Karpas-422 (cell line): ENCODE results near the gene EXT2. TPM values are rescaled to one million over a fixed set of nuclear protein-coding genes. Genes with fewer than 3 reads are reported as not detected.

Experiments
- DNase-seq: peaks from one replicate; pipeline ENCODE4 v3.0.0-alpha.2; 2015
- H2AFZ ChIP-seq: fragments of 200-600 bp; sonication (generic); 2 replicates; pipeline ENCODE4 v1.6.1; 2014; ENCODE audit warnings: antibody characterized with exemption, low read length, mixed read lengths
- H3K27ac ChIP-seq: fragments of 200-600 bp; sonication (generic); 2 replicates; pipeline ENCODE4 v1.5.1; 2014; ENCODE audit warnings: mild to moderate bottlenecking, low read length, moderate library complexity
- H3K27me3 ChIP-seq: fragments of 200-600 bp; sonication (generic); 2 replicates; pipeline ENCODE4 v1.6.1; 2014; ENCODE audit warnings: low read length, mixed read lengths
- H3K36me3 ChIP-seq: fragments of 200-600 bp; sonication (generic); 2 replicates; pipeline ENCODE4 v1.6.1; 2014; ENCODE audit warnings: low read length, mixed read lengths; ENCODE audit not compliant: insufficient read depth
- H3K4me1 ChIP-seq: fragments of 200-600 bp; sonication (generic); 2 replicates; pipeline ENCODE4 v1.6.1; 2014; ENCODE audit warnings: mild to moderate bottlenecking, low read length, mixed read lengths
- H3K4me2 ChIP-seq: fragments of 200-600 bp; sonication (generic); 2 replicates; pipeline ENCODE4 v1.6.1; 2014; ENCODE audit warnings: low read length, low read depth, mild to moderate bottlenecking; ENCODE audit not compliant: poor library complexity, severe bottlenecking
- H3K4me3 ChIP-seq: fragments of 200-600 bp; sonication (generic); 2 replicates; pipeline ENCODE4 v1.5.1; 2014; ENCODE audit warnings: mild to moderate bottlenecking, antibody characterized with exemption, low read length, mixed read lengths
- H3K79me2 ChIP-seq: fragments of 200-600 bp; sonication (generic); 2 replicates; pipeline ENCODE4 v1.6.1; 2014; ENCODE audit warnings: mild to moderate bottlenecking, low read length, mixed read lengths
- H3K9ac ChIP-seq: fragments of 200-600 bp; sonication (generic); 2 replicates; pipeline ENCODE4 v1.6.0; 2014; ENCODE audit warnings: low read length
- H3K9me2 ChIP-seq: fragments of 200-600 bp; sonication (generic), shearing (Covaris generic); replicated peaks from 2 replicates; pipeline ENCODE4 v1.6.0; 2014; ENCODE audit warnings: mild to moderate bottlenecking, low read length, moderate library complexity; ENCODE audit not compliant: insufficient read depth
- H3K9me3 ChIP-seq: fragments of 300-700, 200-600 bp; sonication (generic); 2 replicates; pipeline ENCODE4 v1.6.1; 2014; ENCODE audit warnings: low read length, mixed read lengths
- H4K20me1 ChIP-seq: fragments of 200-600 bp; sonication (generic); 2 replicates; pipeline ENCODE4 v1.6.1; 2014; ENCODE audit warnings: mild to moderate bottlenecking, antibody characterized with exemption, low read length, low read depth; ENCODE audit not compliant: insufficient read depth
- total RNA-seq: library from RNA; depleted of rRNA; stranded (reverse); fragments of >200 nt; shearing (Covaris generic); gene quantifications from 2 replicates; pipeline ENCODE4 v1.2.3, GENCODE V29; 2014; ENCODE audit warnings: low replicate concordance

Gene EXT2
- total RNA-seq, 1 experiment from 2014 or later, result 64.0 TPM

- H3K9ac ChIP-seq, result no peak overlapping the region
- H3K4me3 ChIP-seq, result no peak overlapping the region
- no peaks in the 10 kb centered on the region for H3K27me3 ChIP-seq
- DNase-seq, result no peak
- H3K27ac ChIP-seq, result no peak overlapping the region
- H3K4me2 ChIP-seq, result no peak overlapping the region
- no peaks in the 10 kb centered on the region for H3K9me2 ChIP-seq
- H3K4me1 ChIP-seq, result no peaks in the 10 kb centered on the region
- H3K79me2 ChIP-seq, result no peaks in the 10 kb centered on the region
- H3K9me3 ChIP-seq, result no peaks in the 10 kb centered on the region
- no peak overlapping the region for H2AFZ ChIP-seq
- no peaks in the 10 kb centered on the region for H4K20me1 ChIP-seq
- no peaks in the 10 kb centered on the region for H3K36me3 ChIP-seq
Measured at GRCh38 chr11:44236296-44236695, 140.8 kb downstream of the EXT2 start.

GRCh38 chr11:44237156-44237555, 141.7 kb downstream of the EXT2 start:
- Histone ChIP-seq H4K20me1 (no peaks in the 10 kb centered on the region), H3K27ac (no peak overlapping the region), H2AFZ (no peak overlapping the region), H3K9me2 (no peaks in the 10 kb centered on the region), H3K4me1 (no peaks in the 10 kb centered on the region), H3K27me3 (no peaks in the 10 kb centered on the region), H3K9ac (no peak overlapping the region), H3K79me2 (no peaks in the 10 kb centered on the region), H3K4me2 (no peak overlapping the region), H3K36me3 (no peaks in the 10 kb centered on the region), H3K9me3 (no peaks in the 10 kb centered on the region), H3K4me3 (no peak overlapping the region)
- DNase-seq, result no peak

- Histone ChIP-seq H3K9ac (no peak overlapping the region), H3K36me3 (no peaks in the 10 kb centered on the region), H3K4me1 (no peaks in the 10 kb centered on the region), H3K9me2 (no peaks in the 10 kb centered on the region), H3K4me3 (no peak overlapping the region), H3K27ac (no peak overlapping the region), H4K20me1 (no peaks in the 10 kb centered on the region), H3K27me3 (no peaks in the 10 kb centered on the region), H3K9me3 (no peaks in the 10 kb centered on the region), H3K4me2 (no peak overlapping the region), H2AFZ (no peak overlapping the region), H3K79me2 (no peaks in the 10 kb centered on the region)
- DNase-seq, result no peak
Measured at GRCh38 chr11:44241851-44242250, 146.4 kb downstream of the EXT2 start.

- Histone ChIP-seq H2AFZ (no peak overlapping the region), H3K79me2 (no peaks in the 10 kb centered on the region), H3K4me3 (no peak overlapping the region), H3K4me1 (no peaks in the 10 kb centered on the region), H3K9me3 (no peaks in the 10 kb centered on the region), H3K36me3 (no peaks in the 10 kb centered on the region), H3K27me3 (no peaks in the 10 kb centered on the region), H3K9ac (no peak overlapping the region), H3K9me2 (no peaks in the 10 kb centered on the region), H3K4me2 (no peak overlapping the region), H4K20me1 (no peaks in the 10 kb centered on the region), H3K27ac (no peak overlapping the region)
- DNase-seq, result no peak
Measured at GRCh38 chr11:44243086-44243485, 147.6 kb downstream of the EXT2 start.

GRCh38 chr11:44243595-44244343, 148.3 kb downstream of the EXT2 start:
- Histone ChIP-seq H2AFZ (no peak overlapping the region), H3K9me3 (no peaks in the 10 kb centered on the region), H3K36me3 (no peaks in the 10 kb centered on the region), H3K4me3 (no peak overlapping the region), H3K4me1 (no peaks in the 10 kb centered on the region), H3K9ac (no peak overlapping the region), H4K20me1 (no peaks in the 10 kb centered on the region), H3K9me2 (no peaks in the 10 kb centered on the region), H3K27me3 (no peaks in the 10 kb centered on the region), H3K4me2 (no peak overlapping the region), H3K27ac (no peak overlapping the region), H3K79me2 (no peaks in the 10 kb centered on the region)
- DNase-seq, result no peak

- H3K4me1 ChIP-seq, result no peaks in the 10 kb centered on the region
- H3K9me3 ChIP-seq, result no peaks in the 10 kb centered on the region
- no peaks in the 10 kb centered on the region for H3K36me3 ChIP-seq
- no peaks in the 10 kb centered on the region for H3K79me2 ChIP-seq
- H3K4me3 ChIP-seq, result no peak overlapping the region
- H3K4me2 ChIP-seq, result no peak overlapping the region
- H3K9me2 ChIP-seq, result no peaks in the 10 kb centered on the region
- no peaks in the 10 kb centered on the region for H3K27me3 ChIP-seq
- DNase-seq, result no peak
- no peak overlapping the region for H3K9ac ChIP-seq
- no peak overlapping the region for H2AFZ ChIP-seq
- no peaks in the 10 kb centered on the region for H4K20me1 ChIP-seq
- no peak overlapping the region for H3K27ac ChIP-seq
Measured at GRCh38 chr11:44244639-44245310, 149.3 kb downstream of the EXT2 start.

GRCh38 chr11:44246726-44247125, 151.2 kb downstream of the EXT2 start:
- H3K79me2 ChIP-seq, result no peaks in the 10 kb centered on the region
- no peak overlapping the region for H3K9ac ChIP-seq
- H3K9me2 ChIP-seq, result no peaks in the 10 kb centered on the region
- no peak for DNase-seq
- H3K27ac ChIP-seq, result no peak overlapping the region
- H3K9me3 ChIP-seq, result no peaks in the 10 kb centered on the region; the same call in 1 of the 2 replicates
- no peaks in the 10 kb centered on the region for H4K20me1 ChIP-seq
- H3K4me3 ChIP-seq, result no peak overlapping the region
- no peak overlapping the region for H3K4me2 ChIP-seq
- no peaks in the 10 kb centered on the region for H3K27me3 ChIP-seq
- no peaks in the 10 kb centered on the region for H3K36me3 ChIP-seq
- no peaks in the 10 kb centered on the region for H3K4me1 ChIP-seq
- no peak overlapping the region for H2AFZ ChIP-seq

- H3K9ac ChIP-seq, result no peak overlapping the region
- H3K79me2 ChIP-seq, result no peaks in the 10 kb centered on the region
- no peak overlapping the region for H3K27ac ChIP-seq
- H2AFZ ChIP-seq, result no peak overlapping the region
- H3K4me3 ChIP-seq, result no peak overlapping the region
- H3K9me2 ChIP-seq, result no peaks in the 10 kb centered on the region
- no peaks in the 10 kb centered on the region for H4K20me1 ChIP-seq
- H3K4me2 ChIP-seq, result no peak overlapping the region
- H3K27me3 ChIP-seq, result no peaks in the 10 kb centered on the region
- H3K9me3 ChIP-seq, result no peaks in the 10 kb centered on the region; the same call in 1 of the 2 replicates
- DNase-seq, result no peak
- H3K4me1 ChIP-seq, result no peaks in the 10 kb centered on the region
- 0 out of 2 replicates have a peak, but pooled peaks cover under 1% of the 10 kb centered on the region for H3K36me3 ChIP-seq
Measured at GRCh38 chr11:44247508-44247907, 152.0 kb downstream of the EXT2 start.
